ENCODE results near the gene SAMHD1.
"Not testable (repeated sequence)": the region's sequence is repeated elsewhere in the genome, so short reads cannot be mapped to it uniquely, and the experiment has no call there.

SAMHD1 gene

DNA sequence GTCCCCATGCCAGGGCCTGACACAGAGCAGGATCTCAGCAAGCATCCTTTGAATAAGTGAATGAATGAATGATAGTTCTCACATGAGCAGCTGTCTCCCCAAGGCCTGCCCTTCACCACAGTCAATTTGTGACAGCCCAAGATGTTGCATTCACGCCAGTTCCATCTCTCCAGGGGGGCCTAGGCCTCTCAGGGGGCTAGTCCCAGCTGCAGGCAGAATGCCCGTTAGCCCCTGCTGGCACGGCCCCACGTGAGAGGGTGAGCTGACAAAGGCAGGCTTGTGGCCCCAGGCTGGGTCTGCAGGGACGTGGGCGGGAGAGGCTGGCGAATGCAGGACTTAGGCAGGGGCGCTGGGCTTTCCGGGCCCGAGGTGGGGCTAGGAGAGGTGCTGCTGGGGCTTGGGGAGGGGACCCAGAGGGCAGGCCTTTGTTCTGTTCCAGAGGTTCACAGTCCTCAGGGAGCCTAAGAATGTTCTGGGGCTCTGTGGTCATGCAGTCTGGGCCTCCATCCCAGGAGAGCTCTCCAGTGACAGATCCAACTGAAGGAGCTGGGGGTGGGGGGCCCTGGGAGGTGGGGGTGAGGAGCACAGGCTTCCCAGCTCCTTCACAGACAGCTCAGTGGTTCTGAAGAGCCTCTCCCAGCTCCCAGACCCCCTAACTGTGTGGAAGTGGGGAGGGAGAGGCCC lies 106.1 kb downstream of the SAMHD1 start:
- no peak overlapping the region for H3K4ac ChIP-seq (ENCODE audit: low read depth, low read length)
- no peak for DNase-seq
- H2BK120ac ChIP-seq (ENCODE audit: insufficient read depth, low read length, poor library complexity) = no peak overlapping the region
- H2AFZ ChIP-seq (ENCODE audit: insufficient read depth, low read length, poor library complexity) = no peak overlapping the region
- H3K27me3 ChIP-seq (ENCODE audit: insufficient read depth, low read length) = no peaks in the 10 kb centered on the region
- no peak overlapping the region for H2AK5ac ChIP-seq (ENCODE audit: low read length)
- no peak overlapping the region for H3K9ac ChIP-seq (ENCODE audit: low read length)
- no peak overlapping the region for H3K18ac ChIP-seq (ENCODE audit: low read length)
- H3K4me3 ChIP-seq (ENCODE audit: low read depth, low read length) = no peak overlapping the region
- H3K79me1 ChIP-seq (ENCODE audit: low read length) = peaks cover 2% of the 10 kb centered on the region
- peaks cover 1% of the 10 kb centered on the region for H3K9me3 ChIP-seq (ENCODE audit: insufficient read depth, low read depth, low read length)
- H3K14ac ChIP-seq (ENCODE audit: low read length) = no peak overlapping the region
- H2BK5ac ChIP-seq (ENCODE audit: low read depth, low read length, poor library complexity) = no peak overlapping the region
- no peak overlapping the region for H3K23ac ChIP-seq (ENCODE audit: low read length)
- no peak overlapping the region for H4K8ac ChIP-seq (ENCODE audit: low read depth, low read length)
- WGBS (ENCODE audit: extremely low coverage, insufficient coverage, insufficient read length) = no CpG with 5 or more reads among the region's 10 CpGs
- H3K4me2 ChIP-seq (ENCODE audit: low read length) = no peak overlapping the region
- no peak overlapping the region for H4K91ac ChIP-seq (ENCODE audit: low read depth, low read length)
- H2BK12ac ChIP-seq (ENCODE audit: low read length) = no peak overlapping the region
- no peaks in the 10 kb centered on the region for H3K36me3 ChIP-seq (ENCODE audit: control insufficient read depth in 1 of 2, insufficient read depth in 2 of 2, low read length in 2 of 2)
- H3K27ac ChIP-seq (ENCODE audit: low read depth, low read length) = no peak overlapping the region
- H4K12ac ChIP-seq (ENCODE audit: low read depth, low read length) = no peak overlapping the region
- H3K79me2 ChIP-seq (ENCODE audit: control insufficient read depth, insufficient read depth, low read length, poor library complexity) = no peaks in the 10 kb centered on the region
- H3K4me1 ChIP-seq (ENCODE audit: control insufficient read depth in 1 of 2, insufficient read depth in 2 of 2, low read length in 2 of 2) = peaks cover 18 to 20% of the 10 kb centered on the region in 2 experiments

DNA sequence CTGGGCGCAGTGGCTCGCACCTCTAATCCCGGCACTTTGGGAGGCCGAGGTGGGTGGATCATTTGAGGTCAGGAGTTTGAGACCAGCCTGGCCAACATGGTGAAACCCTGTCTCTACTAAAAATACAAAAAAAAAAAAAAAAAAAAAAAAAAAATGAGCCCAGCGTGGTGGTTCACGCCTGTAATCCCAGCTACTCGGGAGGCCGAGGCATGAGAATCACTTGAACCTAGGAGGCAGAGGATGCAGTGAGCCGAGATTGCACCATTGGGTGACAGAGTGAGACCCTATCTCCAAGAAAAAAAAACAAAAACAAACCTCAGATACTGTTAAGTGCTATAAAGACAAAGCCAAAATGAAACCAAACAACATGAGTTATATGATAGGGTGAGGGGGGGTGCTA lies 110.5 kb downstream of the SAMHD1 start:
- not testable (repeated sequence) for H3K79me2 ChIP-seq (ENCODE audit: control insufficient read depth, insufficient read depth, low read length, poor library complexity); H3K23ac ChIP-seq (ENCODE audit: low read length); H2BK12ac ChIP-seq (ENCODE audit: low read length); H2BK5ac ChIP-seq (ENCODE audit: low read depth, low read length, poor library complexity); H4K12ac ChIP-seq (ENCODE audit: low read depth, low read length); H3K4me2 ChIP-seq (ENCODE audit: low read length); H3K9me3 ChIP-seq (ENCODE audit: insufficient read depth, low read depth, low read length); H3K36me3 ChIP-seq (ENCODE audit: control insufficient read depth in 1 of 2, insufficient read depth in 2 of 2, low read length in 2 of 2); DNase-seq; H3K18ac ChIP-seq (ENCODE audit: low read length); H3K4me1 ChIP-seq (ENCODE audit: control insufficient read depth in 1 of 2, insufficient read depth in 2 of 2, low read length in 2 of 2); H3K4me3 ChIP-seq (ENCODE audit: low read depth, low read length); H2AK5ac ChIP-seq (ENCODE audit: low read length); H3K27ac ChIP-seq (ENCODE audit: low read depth, low read length); H2BK120ac ChIP-seq (ENCODE audit: insufficient read depth, low read length, poor library complexity); H2AFZ ChIP-seq (ENCODE audit: insufficient read depth, low read length, poor library complexity); H4K8ac ChIP-seq (ENCODE audit: low read depth, low read length); H4K91ac ChIP-seq (ENCODE audit: low read depth, low read length); H3K27me3 ChIP-seq (ENCODE audit: insufficient read depth, low read length); H3K9ac ChIP-seq (ENCODE audit: low read length); H3K14ac ChIP-seq (ENCODE audit: low read length); H3K4ac ChIP-seq (ENCODE audit: low read depth, low read length); H3K79me1 ChIP-seq (ENCODE audit: low read length)
- no CpG with 5 or more reads among the region's 9 CpGs for WGBS (ENCODE audit: extremely low coverage, insufficient coverage, insufficient read length)
